BLaER1 (cell line): ENCODE results near the gene PDE9A.
A peak's percentile ranks its signal among the peaks of the same experiment; 100 is the strongest.

ENCODE experiments used
- H3K27ac ChIP-seq: shearing (Covaris generic); formaldehyde crosslinking; 2 replicates; pipeline ENCODE4 v1.8.1; 2022
- H3K27me3 ChIP-seq: shearing (Covaris generic); formaldehyde crosslinking; 2 replicates; pipeline ENCODE4 v1.8.1; 2022
- H3K36me3 ChIP-seq: shearing (Covaris generic); formaldehyde crosslinking; 2 replicates; pipeline ENCODE4 v1.8.1; 2022
- H3K4me1 ChIP-seq: shearing (Covaris generic); formaldehyde crosslinking; 2 replicates; pipeline ENCODE4 v1.8.1; 2022
- H3K4me2 ChIP-seq: shearing (Covaris generic); formaldehyde crosslinking; 2 replicates; pipeline ENCODE4 v1.8.1; 2022
- H3K4me3 ChIP-seq: shearing (Covaris generic); formaldehyde crosslinking; 2 replicates; pipeline ENCODE4 v1.8.1; 2022
- H3K9ac ChIP-seq: shearing (Covaris generic); formaldehyde crosslinking; 2 replicates; pipeline ENCODE4 v1.8.1; 2022
- H3K9me3 ChIP-seq: shearing (Covaris generic); formaldehyde crosslinking; 2 replicates; pipeline ENCODE4 v1.8.1; 2022
- H4K20me1 ChIP-seq: shearing (Covaris generic); formaldehyde crosslinking; 2 replicates; pipeline ENCODE4 v1.8.1; 2022
- Cebpa-rat ChIP-seq: shearing (Covaris generic); IDR thresholded peaks from 2 replicates; pipeline ENCODE4 v1.8.1; 2022

Gene PDE9A

DNA sequence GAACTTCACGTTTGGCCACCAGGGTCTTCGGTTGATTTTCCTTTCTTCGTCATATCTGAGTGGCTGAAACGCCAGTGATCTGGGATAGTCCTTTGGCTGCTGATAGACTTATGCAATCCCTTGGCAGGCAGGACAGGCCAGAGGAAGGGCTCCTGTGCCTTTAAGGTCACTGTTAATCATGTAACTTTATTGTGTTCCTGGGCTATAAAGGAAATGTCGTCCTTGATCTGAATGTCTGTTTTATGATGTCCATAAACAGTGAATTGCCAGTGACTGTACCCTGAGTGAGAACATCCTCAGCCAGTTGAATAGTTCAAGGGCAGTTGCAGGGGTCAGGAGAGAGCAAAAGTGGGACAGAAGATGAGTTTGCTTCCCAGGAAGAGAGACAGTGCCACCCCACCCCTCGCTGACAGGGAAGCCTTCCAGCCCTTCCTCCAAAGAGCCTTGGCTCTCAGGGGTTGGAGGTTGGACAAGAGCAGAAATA is 68.0 kb downstream of the PDE9A start:
- H4K20me1 ChIP-seq: no peaks in the 10 kb centered on the region
- no peak overlapping the region for H3K4me3 ChIP-seq
- H3K4me2 ChIP-seq: no peak overlapping the region
- no peak overlapping the region for H3K27ac ChIP-seq
- H3K27me3 ChIP-seq: peaks cover 6% of the 10 kb centered on the region; the same call in 1 of the 2 replicates
- peaks cover 29% of the 10 kb centered on the region for H3K4me1 ChIP-seq
- H3K9ac ChIP-seq: no peak overlapping the region
- H3K9me3 ChIP-seq: no peaks in the 10 kb centered on the region
- no peaks in the 10 kb centered on the region for H3K36me3 ChIP-seq
- no peak for TF ChIP-seq Cebpa-rat

DNA sequence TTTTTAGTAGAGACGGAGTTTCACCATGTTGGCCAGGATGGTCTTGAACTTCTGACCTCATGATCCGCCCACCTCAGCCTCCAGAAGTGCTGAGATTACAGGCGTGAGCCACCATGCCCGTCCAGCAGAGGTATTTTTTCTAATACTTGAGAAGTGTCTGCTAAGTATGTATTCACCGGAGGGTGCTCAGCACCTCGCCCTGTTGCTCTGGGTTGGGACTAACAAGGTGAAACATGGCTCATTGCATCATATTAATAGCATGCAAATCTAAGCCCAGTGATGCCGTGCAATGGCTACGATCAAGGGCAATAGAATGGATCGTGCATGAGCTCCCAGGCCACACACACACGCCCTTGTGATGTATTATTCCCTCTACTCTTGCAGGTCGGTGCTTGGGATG is 68.7 kb downstream of the PDE9A start:
- H3K4me2 ChIP-seq: no peak overlapping the region
- no peak overlapping the region for H3K27ac ChIP-seq
- H3K4me3 ChIP-seq: no peak overlapping the region
- H4K20me1 ChIP-seq: no peaks in the 10 kb centered on the region
- peaks cover 6% of the 10 kb centered on the region; the same call in 1 of the 2 replicates for H3K27me3 ChIP-seq
- H3K4me1 ChIP-seq: peaks cover 29% of the 10 kb centered on the region
- TF ChIP-seq Cebpa-rat: no peak
- H3K36me3 ChIP-seq: no peaks in the 10 kb centered on the region
- no peak overlapping the region for H3K9ac ChIP-seq
- H3K9me3 ChIP-seq: no peaks in the 10 kb centered on the region

DNA sequence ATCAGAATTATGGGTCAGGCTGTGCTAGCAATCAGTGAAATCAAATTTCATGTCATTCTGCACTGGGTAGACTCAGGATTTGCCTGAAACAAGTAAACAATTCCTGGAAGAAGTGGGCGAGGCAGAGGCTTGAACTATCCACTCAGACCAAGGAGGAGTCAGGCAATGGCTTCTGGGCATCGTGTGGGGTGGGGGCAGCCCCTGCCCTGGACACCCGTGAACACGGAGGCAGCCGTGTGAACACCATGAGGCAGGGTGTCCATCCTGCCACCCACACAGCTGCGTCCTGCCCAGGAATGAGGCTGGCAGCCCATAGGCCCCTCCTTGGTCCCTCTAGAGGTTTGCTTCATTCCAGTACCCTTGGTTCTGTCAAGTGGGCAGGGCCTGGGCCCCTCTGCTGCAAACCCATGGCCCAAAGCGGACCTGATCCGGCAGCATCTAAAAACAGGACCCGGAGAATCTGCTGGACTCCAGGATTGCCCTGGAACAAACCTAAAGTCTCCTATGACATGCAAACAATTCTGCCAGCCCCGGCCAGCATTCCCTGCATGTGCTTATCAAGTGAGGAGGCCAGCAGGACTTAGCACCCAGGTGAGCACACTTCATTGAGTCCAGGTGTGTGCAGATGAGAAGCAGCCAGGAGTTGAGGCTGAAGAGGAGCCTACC is 69.5 kb downstream of the PDE9A start:
- H3K27ac ChIP-seq: no peak overlapping the region
- no peaks in the 10 kb centered on the region for H3K36me3 ChIP-seq
- H3K27me3 ChIP-seq: peaks cover 6% of the 10 kb centered on the region; the same call in 1 of the 2 replicates
- no peak overlapping the region for H3K4me3 ChIP-seq
- no peak for TF ChIP-seq Cebpa-rat
- no peak overlapping the region for H3K9ac ChIP-seq
- no peak overlapping the region for H3K4me2 ChIP-seq
- no peaks in the 10 kb centered on the region for H4K20me1 ChIP-seq
- H3K9me3 ChIP-seq: no peaks in the 10 kb centered on the region
- H3K4me1 ChIP-seq: peaks cover 29% of the 10 kb centered on the region

DNA sequence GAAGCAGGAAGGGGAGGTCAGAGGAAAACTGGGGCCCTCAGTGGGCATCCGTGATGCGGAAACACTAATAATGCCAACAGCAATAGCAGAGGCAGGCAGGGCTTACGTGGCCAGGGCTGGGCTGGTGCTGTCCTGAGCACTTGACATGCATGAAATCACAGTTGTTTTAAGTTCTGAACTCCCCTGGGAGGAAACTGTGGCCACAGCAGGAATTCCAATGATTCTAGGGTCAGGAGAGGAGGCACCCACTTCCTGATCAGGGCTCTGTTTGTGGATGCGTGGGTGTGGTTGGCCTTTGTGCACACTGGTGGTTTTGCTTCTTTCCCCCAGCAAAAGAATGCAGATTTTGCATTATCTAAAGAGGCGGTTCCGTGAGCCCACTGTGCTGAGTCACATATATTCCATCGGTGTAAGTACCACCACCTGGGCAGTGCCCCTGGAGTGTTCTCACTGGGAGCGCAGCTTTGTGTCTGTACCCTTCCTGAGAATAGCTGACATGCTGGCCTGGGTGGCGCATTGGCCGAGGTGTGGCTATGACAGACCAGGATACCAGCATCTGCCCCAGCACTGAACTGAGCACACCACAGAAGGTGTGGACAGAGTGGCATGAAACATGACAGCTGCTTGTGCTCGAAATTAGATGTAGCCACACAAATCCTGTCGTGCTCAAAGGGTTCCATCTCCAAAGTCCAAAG is 71.0 kb downstream of the PDE9A start:
- H3K4me1 ChIP-seq: peaks cover 29% of the 10 kb centered on the region
- H3K9ac ChIP-seq: no peak overlapping the region
- no peak overlapping the region for H3K4me3 ChIP-seq
- H3K27ac ChIP-seq: no peak overlapping the region
- H3K36me3 ChIP-seq: no peaks in the 10 kb centered on the region
- H3K27me3 ChIP-seq: peaks cover 6% of the 10 kb centered on the region; the same call in 1 of the 2 replicates
- H3K9me3 ChIP-seq: peaks cover 6% of the 10 kb centered on the region
- peak overlapping the region; percentile 74 for H3K4me2 ChIP-seq
- no peak for TF ChIP-seq Cebpa-rat
- H4K20me1 ChIP-seq: no peaks in the 10 kb centered on the region

DNA sequence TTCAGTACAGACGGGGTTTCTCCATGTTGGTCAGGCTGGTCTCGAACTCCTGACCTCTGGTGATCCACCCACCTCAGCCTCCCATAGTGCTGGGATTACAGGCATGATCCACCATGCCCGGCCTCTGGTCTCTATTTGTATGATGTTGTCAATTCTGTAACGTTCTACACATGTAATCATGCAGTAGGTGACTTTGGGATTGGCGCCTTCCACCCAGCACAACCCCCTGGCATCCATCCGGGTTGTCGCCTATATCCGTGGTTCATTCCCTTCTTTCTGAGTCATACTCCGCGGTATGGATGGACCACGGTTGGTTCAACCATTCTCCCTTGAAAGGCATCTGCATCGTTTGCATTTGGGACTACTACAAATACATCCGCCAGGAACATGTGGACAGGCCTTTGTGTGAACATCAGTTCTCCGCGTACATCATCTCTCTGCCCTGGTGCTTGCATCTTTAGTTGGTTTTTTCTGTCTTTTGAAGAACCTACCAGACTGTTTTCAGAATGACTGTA is 72.1 kb downstream of the PDE9A start:
- Histone ChIP-seq H4K20me1 (no peaks in the 10 kb centered on the region), H3K4me3 (no peak overlapping the region), H3K27me3 (peaks cover 6% of the 10 kb centered on the region; the same call in 1 of the 2 replicates), H3K9ac (no peak overlapping the region), H3K4me1 (peaks cover 29% of the 10 kb centered on the region), H3K36me3 (no peaks in the 10 kb centered on the region), H3K27ac (no peak overlapping the region), H3K4me2 (no peak overlapping the region), H3K9me3 (peaks cover 6% of the 10 kb centered on the region)
- no peak for TF ChIP-seq Cebpa-rat

DNA sequence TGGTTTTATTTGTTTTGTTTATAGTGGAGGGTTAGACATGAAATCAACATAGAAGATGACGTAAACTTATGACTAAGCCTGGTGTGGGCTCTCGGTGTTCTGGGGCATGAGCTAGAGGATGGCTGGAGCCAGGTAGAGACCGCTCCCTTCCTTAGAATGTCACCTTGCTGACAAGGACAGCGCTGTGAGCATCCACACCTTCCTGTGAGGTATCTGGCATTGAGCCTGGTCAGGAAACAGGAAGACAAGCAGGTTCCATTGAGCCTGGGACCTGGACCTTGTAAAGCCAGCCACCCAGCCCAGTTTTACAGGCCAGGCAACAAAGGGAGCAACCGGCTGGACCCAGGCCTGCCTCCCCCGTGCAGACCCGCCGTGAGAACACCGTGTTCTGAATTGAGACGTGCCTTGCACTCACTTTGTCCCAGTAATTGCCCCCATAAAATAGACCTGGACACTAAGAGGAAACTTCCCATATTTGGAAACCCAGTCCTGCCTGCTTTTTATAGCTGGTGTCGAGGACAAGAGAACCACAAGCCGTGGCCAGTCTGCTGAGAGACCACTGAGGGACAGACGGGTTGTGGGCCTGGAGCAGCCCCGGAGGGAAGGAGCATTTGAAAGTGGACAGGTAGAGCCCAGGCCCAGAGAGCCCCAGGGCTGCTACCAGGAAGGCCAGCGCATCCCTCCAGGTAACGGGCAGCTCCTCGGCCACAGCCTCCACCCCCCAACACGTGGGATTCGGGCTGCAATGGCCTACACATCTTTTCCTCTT is 78.0 kb downstream of the PDE9A start:
- H3K9me3 ChIP-seq: peaks cover 6% of the 10 kb centered on the region
- H3K4me2 ChIP-seq: no peak overlapping the region
- TF ChIP-seq Cebpa-rat: no peak
- H3K4me1 ChIP-seq: peaks cover 28% of the 10 kb centered on the region
- H3K27me3 ChIP-seq: no peaks in the 10 kb centered on the region
- H3K4me3 ChIP-seq: no peak overlapping the region
- H3K9ac ChIP-seq: no peak overlapping the region
- H4K20me1 ChIP-seq: no peaks in the 10 kb centered on the region
- no peak overlapping the region for H3K27ac ChIP-seq
- no peaks in the 10 kb centered on the region for H3K36me3 ChIP-seq

DNA sequence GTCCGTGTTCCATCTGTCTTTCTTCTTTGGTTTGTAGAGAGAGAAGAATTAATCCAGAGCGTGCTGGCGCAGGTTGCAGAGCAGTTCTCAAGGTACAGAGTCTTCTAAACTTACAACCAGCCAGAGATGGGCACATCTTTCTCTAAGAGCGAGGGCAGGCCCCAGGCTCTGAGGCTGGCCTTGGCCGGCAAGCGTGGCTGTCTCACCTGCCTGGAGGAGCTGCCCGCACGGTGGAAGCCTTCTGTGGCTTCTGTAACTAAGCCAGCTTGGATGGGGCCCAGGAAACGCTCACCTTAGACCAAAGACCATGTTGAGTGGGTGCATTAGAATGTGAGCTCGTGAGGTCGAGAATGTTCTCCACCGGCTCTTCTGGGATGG is 78.6 kb downstream of the PDE9A start:
- Histone ChIP-seq H3K4me2 (no peak overlapping the region), H3K27me3 (no peaks in the 10 kb centered on the region), H3K4me3 (no peak overlapping the region), H3K4me1 (peaks cover 33% of the 10 kb centered on the region), H4K20me1 (no peaks in the 10 kb centered on the region), H3K9me3 (peaks cover 6% of the 10 kb centered on the region), H3K27ac (no peak overlapping the region), H3K36me3 (no peaks in the 10 kb centered on the region), H3K9ac (no peak overlapping the region)
- TF ChIP-seq Cebpa-rat: no peak

DNA sequence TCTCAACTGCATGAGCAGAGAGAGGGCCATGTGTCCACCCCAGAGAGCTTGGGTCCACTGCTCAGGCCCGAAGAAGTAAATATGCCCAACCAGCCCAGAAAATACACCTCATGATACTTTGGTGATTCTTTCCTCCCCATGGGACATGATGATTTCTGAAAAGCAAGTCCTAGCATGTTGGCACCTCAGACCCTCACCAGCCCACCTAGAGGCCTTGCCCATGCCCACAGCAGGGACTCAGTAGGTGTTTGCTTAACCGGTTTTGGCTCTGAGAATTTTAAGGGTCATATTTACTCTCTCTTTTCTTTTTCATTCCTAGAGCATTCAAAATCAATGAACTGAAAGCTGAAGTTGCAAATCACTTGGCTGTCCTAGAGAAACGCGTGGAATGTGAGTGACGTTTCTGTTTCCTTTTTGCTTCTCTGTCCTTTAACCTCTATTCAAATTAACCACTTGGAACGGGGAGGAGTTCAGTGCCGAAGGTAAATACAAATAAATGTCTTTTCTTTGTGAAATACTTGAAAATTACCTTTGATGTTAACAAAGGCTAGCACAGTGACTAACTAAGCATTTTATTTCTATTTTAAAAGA is 79.7 kb downstream of the PDE9A start:
- no peak overlapping the region for H3K27ac ChIP-seq
- no peak overlapping the region for H3K9ac ChIP-seq
- no peaks in the 10 kb centered on the region for H4K20me1 ChIP-seq
- H3K9me3 ChIP-seq: peaks cover 6% of the 10 kb centered on the region
- peaks cover 44% of the 10 kb centered on the region for H3K4me1 ChIP-seq
- no peak for TF ChIP-seq Cebpa-rat
- H3K4me3 ChIP-seq: no peak overlapping the region
- no peaks in the 10 kb centered on the region for H3K27me3 ChIP-seq
- H3K4me2 ChIP-seq: no peak overlapping the region
- H3K36me3 ChIP-seq: no peaks in the 10 kb centered on the region

DNA sequence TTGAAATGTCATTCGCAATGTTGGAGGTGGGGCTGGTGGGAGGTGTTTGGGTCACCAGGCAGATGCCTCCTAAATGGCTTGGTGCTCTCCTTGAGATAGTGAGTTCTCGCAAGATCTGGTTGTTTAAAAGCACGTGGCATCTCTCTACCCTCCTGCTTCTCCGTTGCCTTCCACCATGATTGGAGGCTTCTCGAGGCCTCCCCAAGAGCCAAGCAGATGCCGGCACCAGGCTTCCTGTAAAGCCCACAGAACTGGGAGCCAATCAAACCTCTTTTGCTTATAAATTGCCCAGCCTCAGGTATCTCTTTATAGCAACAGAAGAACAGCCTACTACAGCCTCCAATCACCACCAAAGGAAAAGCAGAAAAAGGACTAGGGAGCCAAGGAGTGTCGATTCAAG is 80.5 kb downstream of the PDE9A start:
- H3K27me3 ChIP-seq: no peaks in the 10 kb centered on the region
- no peak overlapping the region for H3K9ac ChIP-seq
- no peak overlapping the region for H3K27ac ChIP-seq
- H3K4me3 ChIP-seq: no peak overlapping the region
- H3K9me3 ChIP-seq: peaks cover 5% of the 10 kb centered on the region
- no peaks in the 10 kb centered on the region for H3K36me3 ChIP-seq
- TF ChIP-seq Cebpa-rat: no peak
- no peaks in the 10 kb centered on the region for H4K20me1 ChIP-seq
- peak overlapping the region; percentile 81 for H3K4me2 ChIP-seq
- peaks cover 51% of the 10 kb centered on the region for H3K4me1 ChIP-seq
